ENCODE data around the gene LSAMP. TPM values are rescaled to one million over a fixed set of nuclear protein-coding genes. Genes with fewer than 3 reads are reported as not detected.

Gene LSAMP
- total and polyA plus RNA-seq, 2 donors (not counting 3 experiments of a cell fraction or from before 2014, with no cell fraction given) = not detected

GRCh38 chr3:116002235-116002634, 443.1 kb downstream of the LSAMP start:
- Histone ChIP-seq H3K4me2 (ENCODE audit: insufficient read depth, low read length) (no peak overlapping the region), H4K20me1 (replicated peaks; ENCODE audit: control insufficient read depth, extremely low read depth, insufficient read depth, low read length) (no peaks in the 10 kb centered on the region), H3K79me2 (ENCODE audit: control insufficient read depth, insufficient read depth, low read length) (no peaks in the 10 kb centered on the region), H3K27me3 (ENCODE audit: control insufficient read depth in 2 of 2, insufficient read depth in 2 of 2, low read length in 2 of 2) (no peaks in the 10 kb centered on the region), H2AFZ (ENCODE audit: low read depth, low read length) (no peak overlapping the region), H3K4me3 (replicated peaks in 1 of 3; ENCODE audit: insufficient read depth in 1 of 3, low read depth in 1 of 3, low read length in 3 of 3) (no peak overlapping the region), H3K9me3 (replicated peaks; ENCODE audit: control insufficient read depth, insufficient read depth, low read length) (no peaks in the 10 kb centered on the region), H3K4me1 (ENCODE audit: control insufficient read depth, extremely low read depth, insufficient read depth, low read length) (no peaks in the 10 kb centered on the region), H3K9me1 (replicated peaks; ENCODE audit: control insufficient read depth, extremely low read depth, insufficient read depth, low read length) (no peaks in the 10 kb centered on the region), H3K36me3 (ENCODE audit: control insufficient read depth in 2 of 2, extremely low read depth in 1 of 2, insufficient read depth in 2 of 2, low read length in 2 of 2) (no peaks in the 10 kb centered on the region), H3K9ac (replicated peaks; ENCODE audit: extremely low read depth, insufficient read depth, low read length) (no peak overlapping the region), H3K27ac (ENCODE audit: insufficient read depth, low read depth, low read length) (no peak overlapping the region)
- POLR2A ChIA-PET = no interaction called here
- FAIRE-seq (no peak), DNase-seq (ENCODE audit: low read depth, low spot score) (no peak)
- dilution Hi-C loops (cut with MboI; ENCODE audit: extremely low pct_ligation_motif_present, low sequenced_read_pairs) = no loop called here
- CTCF ChIA-PET = no interaction called here
- no peak for TF ChIP-seq CTCF (IDR thresholded peaks at IDR 0.05; ENCODE audit: extremely low read depth in 1 of 2, insufficient read depth in 1 of 2, low read depth in 1 of 2, low read length in 2 of 2)
- TF ChIP-seq MYC (IDR thresholded peaks at IDR 0.05; ENCODE audit: low read depth, low read length) = no peak
- no peak for TF ChIP-seq EZH2 (IDR thresholded peaks at IDR 0.05; ENCODE audit: borderline replicate concordance, low read depth, low read length, severe bottlenecking)
- TF ChIP-seq JUN (IDR thresholded peaks at IDR 0.05; ENCODE audit: borderline replicate concordance, insufficient read depth, insufficient read length, low read depth) = no peak
- TF ChIP-seq POLR2A (IDR thresholded peaks at IDR 0.05; ENCODE audit: low read depth, low read length) = no peak
- TF ChIP-seq FOS (IDR thresholded peaks at IDR 0.05; ENCODE audit: borderline replicate concordance, insufficient read depth, low read length) = no peak
- no peak for TF ChIP-seq GATA2 (IDR thresholded peaks at IDR 0.05; ENCODE audit: insufficient read depth, insufficient read length, low read depth, low read length)
- TF ChIP-seq POLR2AphosphoS5 (IDR thresholded peaks at IDR 0.05; ENCODE audit: insufficient read depth, low read depth, low read length) = no peak
- TF ChIP-seq MAX (IDR thresholded peaks at IDR 0.05; ENCODE audit: insufficient read depth, insufficient read length) = no peak
- BruUV-seq (replicated peaks) = no TSS peak
- intact Hi-C loops (cut with micrococcal nuclease) = no loop called here
